GM18507 (cell line): ENCODE measurements around the gene FAM187B.

Source experiments
- DNase-seq: peaks from one replicate; pipeline ENCODE4 v3.0.0; 2011; ENCODE audit warnings: low read depth; ENCODE audit not compliant: insufficient read length; ENCODE audit errors: extremely low spot score
- FAIRE-seq: peaks from 2 replicates; lab custom pipeline; 2011; peaks lifted over from hg19 to GRCh38; lab: Jason Lieb, UNC

FAM187B gene

DNA sequence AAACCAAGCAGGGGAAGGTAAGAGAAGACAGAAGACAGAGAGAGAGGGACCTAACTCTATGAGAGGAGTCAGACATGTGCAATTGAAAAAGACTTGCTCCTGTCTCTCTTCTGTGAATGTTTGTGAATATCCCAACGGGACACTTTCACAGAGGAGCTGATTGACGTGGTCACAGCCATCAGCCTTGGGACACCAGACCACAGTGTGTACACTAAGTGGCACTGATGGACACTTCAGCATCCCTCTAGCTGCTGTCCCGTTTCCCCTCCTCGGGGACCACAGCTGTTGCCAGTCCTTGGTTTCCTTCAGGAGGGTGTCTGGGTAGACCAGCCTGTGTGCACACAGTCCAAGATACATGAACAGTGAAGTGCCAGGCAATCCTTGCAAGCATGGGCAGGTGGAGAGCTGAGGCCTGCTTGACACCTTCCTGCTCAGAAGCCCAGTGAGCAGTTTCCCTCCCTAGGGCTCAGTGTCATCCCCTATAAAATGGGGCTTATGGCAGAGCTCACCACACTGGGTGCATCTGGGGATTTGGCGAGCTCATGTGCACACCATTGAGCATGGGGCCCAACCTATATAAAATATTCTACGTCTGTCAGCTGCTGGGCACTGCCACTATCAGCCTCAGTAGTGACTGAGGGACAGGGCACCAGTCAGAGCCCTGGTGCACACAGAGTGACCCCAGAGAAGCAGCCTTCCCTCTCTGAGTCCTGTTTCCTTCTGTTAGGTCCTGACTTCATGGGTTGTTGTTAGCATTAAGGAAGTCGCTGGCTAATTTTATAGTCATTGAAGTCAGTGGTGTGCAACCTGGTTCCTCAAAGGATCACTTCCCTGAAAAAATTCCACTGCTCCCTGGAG is 36.0 kb upstream of the FAM187B start:
- FAIRE-seq: no peak
- DNase-seq: no peak

DNA sequence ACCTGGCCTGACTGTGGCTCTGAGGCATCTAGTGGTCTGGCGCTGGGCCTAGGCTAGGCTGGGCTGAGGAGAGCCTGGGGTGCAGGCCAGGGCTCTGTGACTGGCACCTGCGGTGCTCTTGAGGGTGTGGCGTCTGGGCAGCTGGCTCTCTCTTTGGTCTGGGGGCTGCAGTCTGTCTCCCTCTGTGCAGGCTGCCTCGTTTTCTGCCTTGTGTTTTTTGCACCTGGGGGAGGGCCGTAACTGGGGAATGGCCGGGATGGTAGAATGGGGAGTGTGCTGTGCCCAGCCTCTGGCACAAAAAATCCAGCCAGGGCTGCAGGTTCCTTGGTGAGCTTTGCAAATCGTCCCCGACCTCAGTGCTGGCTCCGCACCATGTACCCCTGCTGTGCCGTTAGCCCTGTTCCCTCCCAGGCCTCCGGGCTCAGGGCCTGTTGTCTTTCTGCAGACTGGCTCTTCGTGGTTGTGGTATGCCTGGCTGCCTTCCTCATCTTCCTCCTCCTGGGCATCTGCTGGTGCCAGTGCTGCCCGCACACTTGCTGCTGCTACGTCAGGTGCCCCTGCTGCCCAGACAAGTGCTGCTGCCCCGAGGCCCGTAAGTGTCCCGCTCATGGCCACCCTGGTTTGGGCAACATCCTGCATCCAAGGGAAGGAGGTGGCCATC is 33.7 kb upstream of the FAM187B start:
- no peak for FAIRE-seq
- no peak for DNase-seq

DNA sequence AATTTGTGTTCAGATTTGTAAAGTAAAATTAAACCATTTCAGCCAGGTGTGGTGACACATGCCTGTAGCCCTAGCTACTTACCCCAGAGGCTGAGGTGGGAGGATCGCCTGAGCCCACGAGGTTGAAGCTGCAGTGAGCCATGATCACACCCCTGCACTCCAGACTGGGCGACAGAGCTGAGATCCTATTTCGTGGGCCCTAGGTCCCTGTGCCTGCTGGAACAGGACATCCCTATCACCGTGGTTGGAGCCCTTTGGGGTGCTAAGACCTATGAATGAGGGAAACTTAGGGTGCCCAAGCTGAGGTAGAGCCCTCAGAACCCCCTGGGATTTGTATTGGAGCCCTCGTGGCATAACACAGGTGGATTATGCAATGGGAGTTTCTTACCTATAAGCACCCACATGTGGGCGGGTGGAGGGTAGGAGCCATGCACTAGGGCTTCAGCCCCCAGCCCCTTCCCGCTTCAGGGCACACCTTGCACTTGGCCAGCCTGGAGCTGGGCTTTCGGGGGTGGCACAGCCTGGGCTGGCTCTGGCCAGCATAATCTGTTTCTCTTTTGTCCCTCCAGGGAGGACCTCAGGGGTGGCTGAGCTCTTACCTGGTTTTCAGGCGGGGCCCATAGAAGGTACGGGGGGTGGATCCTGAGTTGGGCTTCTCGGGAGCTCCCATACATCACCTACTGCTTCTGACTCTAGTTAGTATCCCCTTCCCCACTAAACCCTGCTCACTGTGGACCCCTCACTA is 33.0 kb upstream of the FAM187B start:
- FAIRE-seq (no peak), DNase-seq (no peak)

DNA sequence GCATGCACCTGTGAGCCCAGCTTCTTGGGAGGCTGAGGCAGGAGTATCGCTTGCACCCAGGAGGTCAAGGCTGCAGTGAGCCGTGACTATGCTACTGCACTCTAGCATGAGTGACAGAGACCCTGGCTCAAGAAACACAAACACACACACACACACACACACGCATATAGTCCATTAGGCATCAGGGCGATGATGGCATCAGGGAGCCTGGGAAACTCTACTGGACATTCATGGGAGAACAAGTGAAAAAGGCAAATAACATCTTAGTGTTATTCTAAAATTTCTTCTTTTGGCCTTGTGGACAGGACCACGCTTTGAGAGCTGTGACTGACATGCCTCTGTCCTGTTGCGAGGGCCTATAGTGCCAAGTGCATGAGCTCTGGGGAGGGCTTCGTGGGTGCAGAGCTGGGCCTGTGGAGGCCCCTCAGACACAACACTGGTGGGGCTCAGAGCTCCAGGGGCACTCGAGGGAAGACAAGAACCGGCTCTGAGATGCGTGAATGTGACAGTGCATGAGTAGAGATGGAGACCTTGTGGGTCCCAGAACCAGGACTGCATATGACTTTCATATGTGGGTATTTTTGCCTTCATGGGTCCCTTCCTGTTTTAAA is 32.3 kb upstream of the FAM187B start:
- no peak for FAIRE-seq
- no peak for DNase-seq

DNA sequence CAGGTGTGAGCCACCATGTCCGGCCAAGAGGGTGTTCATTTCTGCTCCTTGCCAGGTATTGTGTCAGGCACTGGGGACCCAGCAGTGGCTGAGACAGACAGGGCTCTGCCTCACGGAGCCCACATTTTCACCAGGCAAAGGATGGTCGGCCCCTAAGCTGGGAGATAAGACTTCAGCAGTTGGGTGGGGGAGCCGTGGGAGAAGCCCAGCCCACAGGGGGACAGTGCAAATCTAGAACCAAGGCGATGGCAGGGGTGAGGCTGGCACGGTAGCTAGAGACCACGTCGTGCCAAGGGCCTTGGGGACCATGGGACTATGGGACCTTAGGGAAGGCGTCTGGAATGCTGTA is 28.5 kb upstream of the FAM187B start:
- DNase-seq: no peak
- no peak for FAIRE-seq

DNA sequence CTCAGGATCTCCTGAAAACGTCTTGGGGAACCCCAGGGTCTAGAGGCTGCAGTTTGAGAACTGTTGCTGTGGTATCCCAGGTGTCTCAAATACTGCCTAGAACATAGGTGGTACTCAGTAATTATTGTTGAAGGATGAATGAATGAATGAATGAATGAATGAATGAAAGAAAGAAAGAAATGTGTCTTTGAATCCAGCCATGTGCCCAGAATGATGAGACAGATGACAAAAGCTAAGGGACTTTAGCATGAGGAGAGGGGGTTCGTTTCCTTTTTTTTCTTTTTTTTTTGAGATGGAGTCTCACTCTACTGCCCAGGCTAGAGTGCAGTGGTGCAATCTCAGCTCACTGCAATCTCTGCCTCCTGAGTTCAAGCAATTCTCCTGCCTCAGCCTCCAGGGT is 28.0 kb upstream of the FAM187B start:
- DNase-seq (no peak), FAIRE-seq (no peak)

DNA sequence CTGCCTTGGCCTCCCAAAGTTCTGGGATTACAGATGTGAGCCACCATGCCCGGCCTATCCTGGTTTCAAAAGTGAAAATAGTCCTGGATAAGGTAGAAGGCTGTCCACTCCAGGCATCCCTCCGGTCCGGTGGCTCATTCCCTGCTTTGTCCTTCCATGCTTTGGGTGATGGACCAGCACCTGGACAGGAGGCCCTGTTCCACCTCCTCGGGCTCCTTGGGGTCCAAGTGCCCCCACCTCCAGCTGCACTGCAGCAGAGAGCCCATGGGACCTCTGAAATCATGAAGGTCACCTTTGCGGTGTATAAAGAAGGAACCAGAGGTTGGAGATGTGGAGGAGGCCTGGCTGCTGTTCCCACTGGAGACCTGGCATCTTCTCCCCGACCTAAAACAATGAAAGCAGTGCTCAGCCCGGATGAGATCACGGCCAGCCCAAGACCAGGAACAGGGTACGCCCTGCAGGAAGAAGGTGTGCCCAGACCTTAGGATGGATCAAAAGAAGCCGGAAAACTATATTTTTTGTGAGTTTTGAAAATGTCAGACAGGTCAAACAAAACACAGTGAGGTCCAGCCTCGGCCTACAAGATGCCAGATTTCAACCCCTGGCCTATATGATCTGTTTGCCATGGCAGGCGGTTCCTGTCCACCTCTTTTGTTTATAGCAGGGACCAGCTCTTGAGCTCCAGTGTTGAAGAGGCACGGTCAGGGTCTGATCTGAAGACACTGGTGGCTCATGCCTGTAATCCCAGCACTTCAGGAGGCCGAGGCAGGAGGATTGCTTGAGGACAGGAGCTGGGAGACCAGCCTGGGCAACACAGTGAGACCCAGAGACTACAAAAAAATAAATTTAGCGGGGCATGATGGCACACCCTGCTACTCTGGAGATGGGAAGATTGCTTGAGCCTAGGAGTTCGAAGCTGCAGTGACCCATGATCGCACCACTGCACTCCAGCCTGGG is 26.1 kb upstream of the FAM187B start:
- FAIRE-seq (no peak), DNase-seq (no peak)

DNA sequence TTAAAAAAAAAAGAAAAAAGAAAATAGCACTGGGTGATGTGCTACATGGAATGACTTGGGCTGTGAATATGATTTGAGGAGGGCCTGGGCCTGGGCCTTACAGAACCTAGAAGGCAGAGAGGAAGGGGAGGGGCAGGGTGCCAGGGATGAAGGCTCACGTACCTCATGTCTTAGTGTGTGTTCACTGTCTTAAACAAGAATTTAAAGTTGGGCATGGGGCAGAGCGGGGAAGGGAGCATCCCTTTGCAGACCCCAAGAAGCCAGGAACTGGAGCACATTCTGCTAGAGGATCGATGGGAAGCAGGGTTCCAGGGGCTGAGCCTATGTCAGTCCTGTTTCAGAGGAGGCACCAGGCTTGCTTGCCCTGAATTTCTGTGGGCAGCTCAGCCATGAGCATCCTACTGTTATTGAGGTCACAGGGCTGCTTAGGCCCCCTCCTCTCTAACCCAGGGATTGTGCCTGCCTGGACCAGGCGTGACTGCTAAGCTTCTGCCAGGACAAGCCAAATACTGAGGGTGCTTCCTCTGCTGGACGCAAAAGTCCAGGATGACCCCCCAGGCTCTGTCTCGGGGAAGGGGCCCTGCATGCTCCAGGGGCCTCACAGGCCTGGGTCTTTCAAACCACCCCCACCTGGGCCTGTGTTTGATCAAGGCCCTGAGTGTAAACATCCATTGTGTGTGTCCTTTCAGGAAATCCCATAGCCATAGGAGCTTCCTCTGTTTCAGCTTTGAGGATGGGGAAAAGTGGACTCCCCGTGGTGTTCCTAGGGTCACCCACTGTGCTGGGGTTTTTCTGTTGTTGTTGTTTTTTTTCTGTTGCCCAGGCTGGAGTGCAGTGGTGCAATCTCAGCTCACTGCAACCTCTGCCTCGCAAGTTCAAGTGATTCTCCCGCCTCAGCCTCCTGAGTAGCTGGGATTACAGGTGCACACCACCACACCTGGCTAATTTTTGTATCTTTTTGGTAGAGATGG is 25.1 kb upstream of the FAM187B start:
- no peak for FAIRE-seq

DNA sequence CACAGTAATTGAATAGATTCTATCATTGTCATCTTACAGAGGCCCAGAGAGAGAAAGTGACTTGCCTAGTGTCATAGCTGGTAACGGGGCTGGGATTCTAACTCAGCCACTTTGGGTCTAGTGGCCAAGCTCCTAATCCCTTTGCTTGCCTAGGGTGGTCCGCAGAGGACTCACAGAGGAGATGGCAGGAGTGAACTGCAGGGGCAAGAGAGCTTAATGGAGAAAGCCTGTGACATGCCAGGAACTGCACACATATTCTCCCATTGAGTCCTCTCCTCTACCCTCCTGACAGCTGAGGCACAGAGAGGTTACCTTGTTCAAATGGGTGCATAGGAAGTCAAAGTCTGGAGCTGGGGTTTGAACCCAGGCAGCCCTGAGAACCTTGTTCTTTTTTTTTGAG is 22.9 kb upstream of the FAM187B start:
- FAIRE-seq (no peak), DNase-seq (no peak)

More for the DNA sequence above, 25.1 kb upstream of the FAM187B start:
- DNase-seq: no peak

DNA sequence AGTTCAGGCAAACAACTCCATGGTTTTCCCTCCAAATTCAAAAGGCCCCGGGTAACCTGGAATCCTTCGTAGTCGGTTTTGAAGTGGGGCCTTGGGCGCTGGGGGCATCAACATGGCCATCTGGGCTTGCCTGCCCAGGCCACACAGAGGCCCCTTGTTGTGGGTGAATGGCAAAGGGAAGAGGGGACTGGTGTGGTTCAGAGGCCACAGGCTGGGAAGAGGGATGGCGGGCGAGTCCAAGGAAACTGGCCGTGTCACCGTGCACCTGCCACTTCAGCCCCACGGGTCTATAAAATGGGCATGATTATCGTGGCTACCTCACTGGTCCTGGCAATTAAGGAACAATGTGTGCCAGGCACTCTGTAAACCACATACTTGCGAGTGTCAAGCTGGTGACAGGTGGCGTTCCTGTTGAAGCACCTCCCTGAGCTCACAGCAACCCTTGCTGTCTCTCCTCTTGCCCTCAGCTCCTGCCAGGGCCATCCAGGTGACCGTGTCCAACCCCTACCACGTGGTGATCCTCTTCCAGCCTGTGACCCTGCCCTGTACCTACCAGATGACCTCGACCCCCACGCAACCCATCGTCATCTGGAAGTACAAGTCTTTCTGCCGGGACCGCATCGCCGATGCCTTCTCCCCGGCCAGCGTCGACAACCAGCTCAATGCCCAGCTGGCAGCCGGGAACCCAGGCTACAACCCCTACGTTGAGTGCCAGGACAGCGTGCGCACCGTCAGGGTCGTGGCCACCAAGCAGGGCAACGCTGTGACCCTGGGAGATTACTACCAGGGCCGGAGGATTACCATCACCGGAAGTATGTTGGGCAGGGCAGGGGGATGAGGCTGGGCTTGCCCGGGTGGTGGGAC is 21.5 kb upstream of the FAM187B start:
- DNase-seq: no peak

DNA sequence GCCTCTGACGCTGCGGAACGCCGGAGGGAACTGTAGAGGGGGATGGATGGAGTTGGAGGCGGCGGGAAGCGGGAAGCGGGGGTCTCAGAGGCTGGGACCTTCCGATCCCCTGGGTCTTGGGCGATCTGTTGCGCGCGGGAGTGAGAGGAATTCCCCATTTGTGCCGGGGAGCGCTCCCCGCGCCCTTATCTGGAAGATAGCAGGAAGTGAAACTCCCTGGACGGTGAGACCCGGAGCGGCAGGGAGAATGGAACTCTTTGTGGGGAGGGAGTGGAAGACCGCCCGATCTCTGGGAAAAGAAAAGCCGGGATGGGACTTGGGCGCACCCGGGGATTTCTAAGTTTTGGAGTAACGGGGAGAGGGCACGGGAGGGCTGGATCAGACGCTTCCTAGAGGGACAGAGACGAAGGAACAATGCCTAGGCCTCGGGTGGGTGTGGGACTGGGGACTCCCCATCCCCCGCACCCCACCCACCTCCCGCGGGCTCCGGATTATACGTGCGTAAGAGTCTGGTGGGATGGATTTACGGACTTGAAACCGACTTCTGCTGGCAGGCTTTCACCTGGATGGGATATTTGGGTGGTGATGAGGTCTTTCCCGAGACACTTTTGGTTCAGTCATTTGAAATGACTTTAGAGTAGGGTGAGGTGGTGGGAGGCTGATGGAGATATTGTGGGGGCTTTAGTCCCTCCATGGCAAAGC is 20.8 kb upstream of the FAM187B start:
- no peak for DNase-seq
- FAIRE-seq: no peak

More for the DNA sequence above, 21.5 kb upstream of the FAM187B start:
- no peak for FAIRE-seq

DNA sequence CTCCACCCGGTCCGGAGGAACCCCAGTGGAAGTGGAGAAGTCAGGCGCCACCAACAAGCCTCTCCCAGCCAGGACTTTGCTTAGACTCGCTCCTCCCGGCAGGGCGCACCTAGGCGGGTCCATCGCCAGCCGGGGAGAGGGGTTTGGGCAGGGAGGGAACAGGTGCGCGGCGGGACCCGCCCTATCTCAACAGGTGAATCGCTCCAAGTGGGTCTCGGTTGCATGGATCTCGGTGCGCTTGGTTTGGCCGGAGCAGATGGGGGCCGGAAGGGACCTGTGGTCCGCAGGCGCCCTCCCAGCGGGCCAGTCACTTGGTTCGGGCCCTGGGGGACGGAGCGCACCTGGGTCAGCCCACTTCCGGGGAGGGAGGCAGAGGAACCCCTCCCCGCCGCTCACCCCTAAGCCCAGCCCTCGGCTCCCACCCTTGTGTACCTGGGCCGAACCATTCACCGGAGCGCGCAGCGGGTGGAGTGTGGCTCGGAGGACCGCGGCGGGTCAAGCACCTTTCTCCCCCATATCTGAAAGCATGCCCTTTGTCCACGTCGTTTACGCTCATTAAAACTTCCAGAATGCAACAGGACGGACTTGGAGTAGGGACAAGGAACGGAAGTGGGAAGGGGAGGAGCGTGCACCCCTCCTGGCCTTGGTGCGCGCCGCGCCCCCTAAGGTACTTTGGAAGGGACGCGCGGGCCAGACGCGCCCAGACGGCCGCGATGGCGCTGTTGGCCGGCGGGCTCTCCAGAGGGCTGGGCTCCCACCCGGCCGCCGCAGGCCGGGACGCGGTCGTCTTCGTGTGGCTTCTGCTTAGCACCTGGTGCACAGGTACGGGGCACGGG is 20.0 kb upstream of the FAM187B start, which contains the start of gene LSR:
LSR (plus strand) TSS at position 693 of the 836 bp plus-strand sequence; CDS start at position 714, 21 bp downstream.
- DNase-seq (peak; percentile 94), FAIRE-seq (peak; percentile 94)

DNA sequence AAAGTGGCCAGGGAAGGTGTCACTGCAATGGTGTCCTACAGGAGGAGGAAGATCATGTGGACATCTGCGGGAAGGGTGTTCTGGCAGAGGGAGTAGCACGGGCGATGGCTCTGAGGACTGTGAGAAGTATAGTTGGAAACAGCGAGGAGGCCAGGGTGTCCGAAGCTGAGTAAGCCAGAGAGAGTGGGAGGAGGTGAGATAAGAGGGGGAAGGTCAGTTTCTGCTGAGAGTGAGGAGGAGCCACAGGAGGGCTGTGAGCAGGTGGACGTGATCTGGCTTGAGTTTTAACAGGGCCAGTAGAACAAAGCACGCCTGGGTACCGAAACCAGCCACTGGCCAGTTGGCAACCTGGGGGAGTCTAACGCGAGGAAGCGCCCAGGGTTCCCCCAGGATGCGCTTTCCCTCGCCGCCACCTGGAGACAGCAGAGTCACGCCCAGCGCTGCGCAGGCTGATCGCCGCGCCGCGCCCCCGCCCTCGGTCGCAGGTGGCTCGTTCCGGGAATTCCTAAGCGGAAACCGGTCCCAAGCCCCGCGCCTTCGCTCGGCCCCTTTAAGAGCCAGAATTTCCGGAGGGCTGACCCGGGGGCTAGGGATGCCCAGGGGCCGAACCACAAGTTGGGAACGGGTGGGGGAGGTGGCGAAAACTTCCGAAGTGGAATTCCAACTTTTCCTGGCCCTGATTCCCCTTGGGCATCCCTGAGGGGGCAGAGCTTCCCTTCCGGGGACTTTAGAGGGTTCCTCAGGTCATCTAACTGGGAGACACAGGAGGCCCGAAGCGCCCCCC is 19.2 kb upstream of the FAM187B start:
- peak; percentile 88 for FAIRE-seq
- no peak for DNase-seq

DNA sequence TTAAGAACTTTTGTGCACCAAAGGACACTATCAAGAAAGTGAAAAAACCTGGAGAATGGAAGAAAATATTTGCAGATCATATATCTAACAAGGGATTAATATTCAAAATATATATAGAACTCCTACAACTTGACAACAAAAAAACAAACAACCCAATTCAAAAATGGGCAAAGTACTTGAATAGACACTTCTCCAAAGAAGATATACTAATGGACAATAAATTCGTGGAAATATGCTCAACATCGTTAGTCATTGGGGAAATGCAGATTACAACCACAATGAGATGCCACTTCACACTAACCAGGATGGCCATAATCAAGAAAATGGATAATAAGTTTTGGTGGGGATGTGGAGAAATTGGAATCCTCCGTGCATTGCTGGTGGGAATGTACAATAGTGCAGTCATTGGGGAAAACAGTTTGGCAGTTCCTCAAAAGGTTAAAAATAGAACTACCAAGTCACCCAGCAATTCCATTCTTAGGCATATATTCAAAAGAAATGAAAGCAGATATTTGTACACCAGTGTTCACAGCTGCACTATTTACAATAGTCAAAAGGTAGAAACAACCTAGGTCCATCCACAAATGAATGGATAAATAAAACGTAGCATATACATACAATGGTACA is 18.0 kb upstream of the FAM187B start:
- no peak for FAIRE-seq

More for the DNA sequence above, 18.0 kb upstream of the FAM187B start:
- DNase-seq: no peak
